Right lobe of liver (tissue), 4 donors: ENCODE results near the gene BEST2.

ENCODE experiments used
- CTCF ChIP-seq, 4 donors: fragments of 200-600 bp in 3 of 4; fragments of 450-650 bp in 1 of 4; IDR thresholded peaks; one replicate each; pipeline versions ENCODE4 v1.5.1 to v1.8.0; 2016 to 2022; ENCODE audit warnings: antibody characterized with exemption in 4 of 4, mild to moderate bottlenecking in 2 of 4
- POLR2A ChIP-seq: fragments of 450-650 bp; IDR thresholded peaks from one replicate; pipeline ENCODE4 v1.6.1; 2017; ENCODE audit warnings: antibody characterized with exemption, mild to moderate bottlenecking
- donor health status: DM: no; HTN: no; CAD: no.
- donor health status: DM: no; HTN: no; CAD: no.
- donor health status: DM: no; HTN: yes; CAD: no.

GRCh38 chr19:12706332-12706718 lies 45.3 kb upstream of the BEST2 start:
- TF ChIP-seq POLR2A (no peak), CTCF (IDR thresholded peaks at IDR 0.05) (no peak)
